Endothelial cell of umbilical vein (primary cell): ENCODE data around the gene YAE1. TPM values are rescaled to one million over a fixed set of nuclear protein-coding genes. Genes with fewer than 3 reads are reported as not detected.

ENCODE experiments used
- BruUV-seq: library from RNA; stranded (reverse); fragments of 400-500 nt; replicated peaks from 2 replicates; lab custom pipeline; 2021; lab: Mats Ljungman, UMichigan
- CTCF ChIA-PET: fragments of 300-600, 350-600 bp; sonication (Branson Sonifier 250); formaldehyde crosslinking; loops from one replicate; lab custom pipeline; 2021; ENCODE audit warnings: antibody characterized with exemption, inconsistent platforms; lab: Charles Lee
- POLR2A ChIA-PET: fragments of 300-600, 350-600 bp; sonication (Branson Sonifier 250); formaldehyde crosslinking; loops from one replicate; lab custom pipeline; 2021; ENCODE audit warnings: antibody characterized with exemption, inconsistent platforms; lab: Charles Lee
- DNase-seq: peaks from one replicate; pipeline ENCODE4 v3.0.0-alpha.2; 2011; ENCODE audit warnings: low read depth, low spot score
- FAIRE-seq: peaks from 2 replicates; lab custom pipeline; 2011; peaks lifted over from hg19 to GRCh38; lab: Jason Lieb, UNC
- H2AFZ ChIP-seq: 2 replicates; pipeline ENCODE4 v1.6.0; 2012; ENCODE audit warnings: low read depth, low read length, control low read depth, inconsistent platforms
- H3K27ac ChIP-seq: 2 replicates; pipeline ENCODE4 v1.5.1; 2011; ENCODE audit warnings: low read depth, mild to moderate bottlenecking, control low read depth, low read length, moderate library complexity; ENCODE audit not compliant: insufficient read depth
- H3K27me3 ChIP-seq, 2 experiments: 2 replicates each; pipeline versions ENCODE4 v1.6.0 to v1.6.1; 2011; ENCODE audit warnings: low read length in 2 of 2, mixed read lengths in 1 of 2; ENCODE audit not compliant: control insufficient read depth in 2 of 2, insufficient read depth in 2 of 2
- H3K36me3 ChIP-seq, 2 experiments: 2 replicates in 1 of 2; 3 replicates in 1 of 2; pipeline ENCODE4 v1.5.1; 2011; ENCODE audit warnings: low read length in 2 of 2, mild to moderate bottlenecking in 1 of 2, moderate library complexity in 1 of 2; ENCODE audit not compliant: control insufficient read depth in 2 of 2, insufficient read depth in 2 of 2; ENCODE audit errors: extremely low read depth in 1 of 2
- H3K4me1 ChIP-seq: 3 replicates; pipeline ENCODE4 v1.5.1; 2011; ENCODE audit warnings: mild to moderate bottlenecking, low read length; ENCODE audit not compliant: control insufficient read depth, insufficient read depth; ENCODE audit errors: extremely low read depth
- H3K4me2 ChIP-seq: 2 replicates; pipeline ENCODE4 v1.6.1; 2011; ENCODE audit warnings: low read length, control low read depth, mixed read lengths; ENCODE audit not compliant: insufficient read depth
- H3K4me3 ChIP-seq, 3 experiments: fragments of 200-600 bp in 1 of 3; sonication (generic), shearing (Covaris generic) in 1 of 3; replicated peaks in 1 of 3; 2 replicates each; pipeline ENCODE4 v1.5.1; 2011 to 2016; ENCODE audit warnings: control low read depth in 3 of 3, low read length in 3 of 3, mild to moderate bottlenecking in 2 of 3, inconsistent platforms in 1 of 3, low read depth in 1 of 3, moderate library complexity in 1 of 3; ENCODE audit not compliant: insufficient read depth in 1 of 3
- H3K79me2 ChIP-seq: 2 replicates; pipeline ENCODE4 v1.6.0; 2012; ENCODE audit warnings: low read length, inconsistent platforms; ENCODE audit not compliant: control insufficient read depth, insufficient read depth
- H3K9ac ChIP-seq: replicated peaks from 2 replicates; pipeline ENCODE3; 2011; ENCODE audit warnings: low read length, control low read depth; ENCODE audit not compliant: insufficient read depth; ENCODE audit errors: extremely low read depth
- H3K9me1 ChIP-seq: replicated peaks from 3 replicates; pipeline ENCODE4 v1.6.0; 2011; ENCODE audit warnings: mild to moderate bottlenecking, low read length; ENCODE audit not compliant: control insufficient read depth, insufficient read depth; ENCODE audit errors: extremely low read depth
- H3K9me3 ChIP-seq: replicated peaks from 2 replicates; pipeline ENCODE4 v1.5.1; 2012; ENCODE audit warnings: low read length, inconsistent platforms; ENCODE audit not compliant: control insufficient read depth, insufficient read depth
- H4K20me1 ChIP-seq: replicated peaks from 2 replicates; pipeline ENCODE3; 2011; ENCODE audit warnings: mild to moderate bottlenecking, low read length; ENCODE audit not compliant: control insufficient read depth, insufficient read depth; ENCODE audit errors: extremely low read depth
- CTCF ChIP-seq, 2 donors: IDR thresholded peaks; 1 replicate in 1 of 2; 2 replicates in 1 of 2; pipeline ENCODE4 v1.5.1; 2011; ENCODE audit warnings: low read length in 2 of 2, mild to moderate bottlenecking in 2 of 2, moderate library complexity in 2 of 2, control low read depth in 1 of 2, inconsistent platforms in 1 of 2, low read depth in 1 of 2; ENCODE audit not compliant: insufficient read depth in 1 of 2; ENCODE audit errors: extremely low read depth in 1 of 2
- EZH2 ChIP-seq: IDR thresholded peaks from 2 replicates; pipeline ENCODE4 v1.6.1; 2012; ENCODE audit warnings: borderline replicate concordance, low read depth, mild to moderate bottlenecking, moderate library complexity, low read length, inconsistent platforms; ENCODE audit not compliant: severe bottlenecking
- FOS ChIP-seq: IDR thresholded peaks from 2 replicates; pipeline ENCODE4 v1.6.1; 2011; ENCODE audit warnings: mild to moderate bottlenecking, low read length, moderate library complexity, borderline replicate concordance; ENCODE audit not compliant: insufficient read depth
- GATA2 ChIP-seq: IDR thresholded peaks from 2 replicates; pipeline ENCODE4 v1.7.0; 2011; ENCODE audit warnings: low read depth, mild to moderate bottlenecking, moderate library complexity, mixed read lengths, low read length; ENCODE audit not compliant: insufficient read length, insufficient read depth
- JUN ChIP-seq: IDR thresholded peaks from 2 replicates; pipeline ENCODE4 v1.6.1; 2011; ENCODE audit warnings: borderline replicate concordance, low read depth; ENCODE audit not compliant: insufficient read length, insufficient read depth
- MAX ChIP-seq: IDR thresholded peaks from 2 replicates; pipeline ENCODE4 v1.6.1; 2011; ENCODE audit not compliant: insufficient read depth, insufficient read length
- MYC ChIP-seq: IDR thresholded peaks from one replicate; pipeline ENCODE4 v1.6.1; 2011; ENCODE audit warnings: mild to moderate bottlenecking, low read depth, low read length
- POLR2A ChIP-seq: IDR thresholded peaks from 2 replicates; pipeline ENCODE4 v1.6.1; 2012; ENCODE audit warnings: low read depth, mild to moderate bottlenecking, control low read depth, low read length
- POLR2AphosphoS5 ChIP-seq: IDR thresholded peaks from 2 replicates; pipeline ENCODE4 v1.6.1; 2012; ENCODE audit warnings: low read depth, mild to moderate bottlenecking, control low read depth, low read length, moderate library complexity; ENCODE audit not compliant: insufficient read depth
- dilution Hi-C: fragments of 300-500 bp; cut with MboI; formaldehyde crosslinking; loops from one replicate; pipeline ENCODE4 v1.15.0; 2019; ENCODE audit warnings: low sequenced_read_pairs; ENCODE audit not compliant: extremely low pct_ligation_motif_present
- intact Hi-C: fragments of 100-400 bp; cut with micrococcal nuclease; formaldehyde crosslinking; loops from one replicate; pipeline ENCODE4 v1.10.0; 2022
- polyA plus RNA-seq, 4 experiments: library from polyadenylated mRNA; depleted of rRNA in 3 of 4; stranded (reverse) in 3 of 4; unstranded in 1 of 4; fragments of >200 nt; gene quantifications; 2 replicates each; pipeline versions ENCODE4 v1.2.1 to v1.2.3, GENCODE V29; 2011 to 2012; ENCODE audit warnings: missing spikeins in 1 of 4
- total RNA-seq: library from RNA; stranded (reverse); gene quantifications from 2 replicates; pipeline ENCODE4 v1.2.3, GENCODE V29; 2021

YAE1 gene
- total and polyA plus RNA-seq, 2 donors (not counting 3 experiments of a cell fraction or from before 2014, with no cell fraction given), result 13.3 to 20.7 TPM

- DNase-seq, result no peak
- FAIRE-seq, result no peak
- Histone ChIP-seq H3K9me3 (no peaks in the 10 kb centered on the region), H3K4me3 (no peak overlapping the region), H3K4me1 (peaks cover 67% of the 10 kb centered on the region), H3K27ac (no peak overlapping the region), H4K20me1 (no peaks in the 10 kb centered on the region), H3K9me1 (no peaks in the 10 kb centered on the region), H3K27me3 (no peaks in the 10 kb centered on the region), H3K36me3 (no peaks in the 10 kb centered on the region), H3K4me2 (no peak overlapping the region), H2AFZ (no peak overlapping the region), H3K79me2 (no peaks in the 10 kb centered on the region), H3K9ac (no peak overlapping the region)
- BruUV-seq, result no TSS peak
- ChIA-PET CTCF (interaction anchor here (1.4 to 4.8 kb wide), 2 partner anchors 13 to 26 kb away, joined by 4 to 25 read pairs; no protein-coding TSS in a partner anchor), POLR2A (no interaction called here)
- dilution Hi-C loops (no loop called here), intact Hi-C loops (loop anchor here (5.0 kb wide), 1 partner anchor 341 kb away; no protein-coding TSS in a partner anchor)
- TF ChIP-seq CTCF (IDR thresholded peaks at IDR 0.05; ENCODE audit: extremely low read depth in 1 of 2, insufficient read depth in 1 of 2, low read depth in 1 of 2, low read length in 2 of 2), result no peak
- no peak for TF ChIP-seq JUN
- no peak for TF ChIP-seq MAX
- TF ChIP-seq FOS, result no peak
- TF ChIP-seq EZH2, result no peak
- no peak for TF ChIP-seq POLR2A
- TF ChIP-seq MYC, result no peak
- no peak for TF ChIP-seq GATA2
- TF ChIP-seq POLR2AphosphoS5, result no peak
These were observed 40.1 kb downstream of the YAE1 start for GRCh38 chr7:39606352-39606751.
